Femur (tissue), 1 donor: ENCODE results near the gene MOCOS.

ENCODE experiments used
- DNase-seq: peaks from one replicate; pipeline ENCODE4 v3.0.0-alpha.2; 2017

MOCOS gene

DNA sequence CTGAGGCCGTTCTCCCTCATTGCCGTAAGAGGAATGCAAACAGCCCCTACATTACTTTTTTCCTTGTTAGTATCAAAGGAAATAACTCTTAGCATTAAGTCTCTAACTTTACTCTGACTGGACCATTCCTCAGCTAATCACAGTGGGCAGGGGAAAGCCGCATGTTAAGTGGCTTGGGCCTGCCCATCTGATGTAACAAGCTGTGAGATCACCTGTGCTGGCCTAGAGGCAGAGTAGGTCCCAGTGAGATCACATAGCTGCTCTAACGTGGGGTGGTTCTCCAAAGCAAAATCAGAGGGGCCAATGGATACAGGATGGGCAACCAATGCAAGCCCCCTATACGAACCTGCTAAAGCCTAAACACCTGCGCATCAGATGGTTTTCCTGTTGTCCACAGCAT is 5.9 kb upstream of the MOCOS start:
- DNase-seq, result no peak

- DNase-seq, result no peak
Measured at GRCh38 chr18:36181898-36182506, 5.3 kb upstream of the MOCOS start.

- DNase-seq, result no peak
Measured at GRCh38 chr18:36183033-36183432, 4.3 kb upstream of the MOCOS start.

DNA sequence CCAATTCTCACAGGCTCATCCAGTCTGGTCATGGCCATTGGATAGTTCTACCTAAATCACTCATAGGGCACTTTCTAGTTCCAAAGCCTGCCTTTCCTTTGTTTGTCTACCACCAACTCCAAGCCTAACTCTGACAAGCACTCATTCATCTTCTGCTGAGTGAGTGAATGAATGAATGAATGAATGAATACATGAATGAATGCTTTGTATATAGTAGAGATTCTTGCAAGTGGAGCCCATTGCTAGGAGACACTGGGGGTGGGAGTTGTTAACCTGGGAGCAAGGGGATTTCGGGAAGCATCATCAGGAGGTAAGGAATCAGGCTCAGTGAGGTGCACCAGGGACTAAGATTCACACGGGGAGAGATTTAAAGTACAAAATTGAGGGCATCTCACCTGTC is 3.3 kb upstream of the MOCOS start:
- no peak for DNase-seq

GRCh38 chr18:36185157-36185556 is 2.1 kb upstream of the MOCOS start:
- no peak for DNase-seq

- no peak for DNase-seq
Measured at GRCh38 chr18:36185901-36186460, 1.3 kb upstream of the MOCOS start.

DNA sequence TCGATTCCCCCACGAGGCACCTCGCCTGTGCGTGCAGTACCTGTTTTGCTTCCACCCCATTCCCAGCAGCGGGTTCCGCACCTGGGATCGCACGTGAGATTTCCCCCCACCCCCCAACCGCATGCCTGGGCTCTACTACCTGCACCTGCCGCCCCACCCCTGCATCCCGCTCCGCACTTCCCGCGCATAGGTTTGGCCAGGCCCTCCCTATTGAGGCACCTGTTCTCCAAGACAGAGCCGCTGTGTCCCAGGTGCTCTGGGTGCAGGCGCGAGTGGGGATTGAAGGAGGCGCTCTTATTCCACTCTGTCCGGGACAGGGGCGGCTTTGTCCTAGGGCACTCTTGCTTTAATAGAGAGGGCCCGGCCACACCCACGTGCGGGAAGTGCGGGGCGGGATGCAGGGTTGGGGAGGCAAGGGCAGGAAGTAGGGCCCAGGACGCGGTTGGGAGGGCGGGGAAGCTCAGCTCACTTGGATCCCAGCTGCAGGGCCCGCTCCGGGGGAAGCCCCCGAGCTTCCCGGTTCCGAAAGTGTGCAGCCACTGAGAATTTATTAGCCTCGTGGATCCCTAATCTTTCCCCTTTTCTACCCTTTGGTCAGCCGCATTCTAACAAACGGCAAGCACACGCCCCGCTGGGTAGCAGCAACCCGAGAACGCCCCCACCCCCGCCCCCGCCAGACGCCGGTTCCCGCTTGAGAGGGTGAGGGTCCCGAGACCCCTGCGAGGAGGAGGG is 670 bp upstream of the MOCOS start:
- peak; percentile 42 for DNase-seq

GRCh38 chr18:36187826-36188721 is 777 bp downstream of the MOCOS start:
- no peak for DNase-seq

- DNase-seq, result no peak
Measured at GRCh38 chr18:36188916-36189315, 1.6 kb downstream of the MOCOS start.

DNA sequence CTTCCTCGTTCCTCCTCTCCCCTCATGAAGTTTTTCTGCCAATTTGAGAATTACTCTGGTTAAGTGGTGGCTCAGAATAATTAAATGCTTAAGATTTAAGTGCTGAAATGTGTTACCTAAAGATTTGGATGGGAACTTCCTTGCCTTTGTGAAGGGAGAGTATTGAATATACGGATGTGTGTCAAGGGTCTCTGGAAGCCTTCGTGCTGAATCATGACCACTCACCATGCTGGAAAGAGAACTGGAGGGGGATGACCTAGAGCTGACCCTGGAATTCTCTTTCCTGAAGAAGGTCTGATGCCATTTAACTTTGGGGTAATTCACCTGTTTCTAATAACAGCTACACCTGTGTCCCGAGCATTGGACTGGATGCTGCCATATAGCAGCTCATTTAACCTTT is 2.2 kb downstream of the MOCOS start:
- no peak for DNase-seq

GRCh38 chr18:36191286-36191685 is 4.0 kb downstream of the MOCOS start:
- no peak for DNase-seq

DNA sequence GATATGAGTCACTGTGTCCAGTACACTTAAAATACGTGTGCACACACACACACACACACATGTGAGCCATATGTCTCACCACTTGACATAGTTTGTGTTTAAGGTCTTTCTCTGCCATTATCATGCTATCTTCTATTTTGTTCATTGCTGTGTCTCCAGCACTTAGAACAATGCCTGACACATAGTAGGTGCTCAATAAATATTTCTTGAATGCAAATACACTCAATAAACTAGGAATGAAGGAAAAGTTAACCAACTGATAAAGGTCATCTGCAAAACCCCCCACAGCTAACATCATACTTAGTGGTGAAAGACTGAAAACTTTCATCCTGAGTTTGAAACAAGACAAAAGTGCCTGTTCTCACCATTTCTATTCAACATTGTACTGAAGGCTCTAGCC is 4.4 kb downstream of the MOCOS start:
- DNase-seq, result no peak

- no peak for DNase-seq
Measured at GRCh38 chr18:36194600-36195315, 7.5 kb downstream of the MOCOS start.

GRCh38 chr18:36195427-36196122 is 8.3 kb downstream of the MOCOS start:
- DNase-seq, result no peak

DNA sequence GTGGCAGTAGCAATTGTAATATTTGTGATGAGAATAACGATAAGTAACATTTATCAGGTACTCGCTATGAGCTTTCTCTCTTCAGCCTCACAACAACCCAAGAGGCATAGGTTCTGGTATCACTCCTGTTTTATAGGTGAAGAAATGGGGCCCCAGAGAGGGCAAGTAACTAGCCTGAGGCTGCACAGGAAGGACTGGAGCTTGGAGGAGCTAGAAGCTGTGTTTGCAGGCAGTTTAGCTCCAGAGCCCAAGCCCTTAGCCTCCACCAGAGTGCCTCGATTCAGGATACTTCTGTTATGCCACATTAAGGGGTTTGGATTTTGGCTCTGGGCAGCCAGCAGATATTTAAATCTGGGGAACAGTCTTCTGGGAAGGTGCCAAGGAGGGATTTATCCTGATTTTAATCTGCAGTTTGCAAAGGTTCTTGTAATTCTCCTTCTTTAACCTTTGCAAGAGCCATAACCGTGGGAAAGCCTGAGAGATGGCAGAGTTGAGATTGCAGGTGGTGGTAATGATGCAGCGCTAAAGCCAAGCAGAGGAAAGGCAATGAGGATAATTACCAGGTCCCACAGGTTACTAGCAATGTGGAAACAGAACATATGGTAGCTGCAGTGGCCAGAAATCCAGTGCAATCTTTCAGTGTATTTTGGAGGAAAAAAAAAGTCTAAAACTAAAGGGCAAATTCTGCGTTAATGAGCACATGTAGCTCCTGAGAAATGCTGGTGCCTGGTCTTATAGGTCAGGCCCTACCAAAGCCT is 9.1 kb downstream of the MOCOS start:
- no peak for DNase-seq

GRCh38 chr18:36197511-36198166 is 10.3 kb downstream of the MOCOS start:
- no peak for DNase-seq

GRCh38 chr18:36199691-36200295 is 12.5 kb downstream of the MOCOS start:
- DNase-seq, result no peak

DNA sequence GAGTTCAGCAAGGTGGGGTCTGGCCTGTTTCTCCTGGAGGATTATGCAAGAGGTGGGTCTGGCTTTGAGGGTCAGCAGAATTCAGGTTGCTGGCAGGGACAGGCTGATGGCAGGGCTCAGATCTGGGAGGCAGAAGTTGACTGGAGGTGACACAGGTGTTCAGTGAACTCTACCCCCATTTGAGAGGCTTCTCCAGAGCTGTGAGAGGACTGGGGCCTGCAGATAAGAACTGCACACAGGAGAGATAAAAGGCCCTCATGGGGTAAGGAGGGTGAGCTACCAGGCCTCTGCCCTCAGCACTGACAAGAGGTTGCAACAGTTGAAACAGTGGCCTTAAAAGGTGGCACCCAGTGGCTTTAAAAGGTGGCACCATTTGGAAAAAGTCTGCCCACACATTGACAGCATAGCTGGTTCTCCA is 13.1 kb downstream of the MOCOS start:
- no peak for DNase-seq

GRCh38 chr18:36201765-36202164 is 14.5 kb downstream of the MOCOS start:
- no peak for DNase-seq

- DNase-seq, result no peak
Measured at GRCh38 chr18:36203360-36203895, 16.1 kb downstream of the MOCOS start.
